NOMO-1 (cell line): ENCODE data around the gene LIN37.
"Not testable (repeated sequence)": the region's sequence is repeated elsewhere in the genome, so short reads cannot be mapped to it uniquely, and the experiment has no call there.

ENCODE experiments used
- DNase-seq, 2 experiments: peaks; one replicate each; lab custom pipeline; 2025; ENCODE audit not compliant: unreplicated experiment in 2 of 2; lab: John Stamatoyannopoulos, UW

Gene LIN37

DNA sequence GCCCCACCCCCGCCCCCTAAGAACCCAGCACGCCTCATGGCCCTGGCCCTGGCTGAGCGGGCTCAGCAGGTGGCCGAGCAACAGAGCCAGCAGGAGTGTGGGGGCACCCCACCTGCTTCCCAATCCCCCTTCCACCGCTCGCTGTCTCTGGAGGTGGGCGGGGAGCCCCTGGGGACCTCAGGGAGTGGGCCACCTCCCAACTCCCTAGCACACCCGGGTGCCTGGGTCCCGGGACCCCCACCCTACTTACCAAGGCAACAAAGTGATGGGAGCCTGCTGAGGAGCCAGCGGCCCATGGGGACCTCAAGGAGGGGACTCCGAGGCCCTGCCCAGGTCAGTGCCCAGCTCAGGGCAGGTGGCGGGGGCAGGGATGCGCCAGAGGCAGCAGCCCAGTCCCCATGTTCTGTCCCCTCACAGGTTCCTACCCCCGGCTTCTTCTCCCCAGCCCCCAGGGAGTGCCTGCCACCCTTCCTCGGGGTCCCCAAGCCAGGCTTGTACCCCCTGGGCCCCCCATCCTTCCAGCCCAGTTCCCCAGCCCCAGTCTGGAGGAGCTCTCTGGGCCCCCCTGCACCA, 38.9 kb downstream of the LIN37 start:
- DNase-seq: no peak

DNA sequence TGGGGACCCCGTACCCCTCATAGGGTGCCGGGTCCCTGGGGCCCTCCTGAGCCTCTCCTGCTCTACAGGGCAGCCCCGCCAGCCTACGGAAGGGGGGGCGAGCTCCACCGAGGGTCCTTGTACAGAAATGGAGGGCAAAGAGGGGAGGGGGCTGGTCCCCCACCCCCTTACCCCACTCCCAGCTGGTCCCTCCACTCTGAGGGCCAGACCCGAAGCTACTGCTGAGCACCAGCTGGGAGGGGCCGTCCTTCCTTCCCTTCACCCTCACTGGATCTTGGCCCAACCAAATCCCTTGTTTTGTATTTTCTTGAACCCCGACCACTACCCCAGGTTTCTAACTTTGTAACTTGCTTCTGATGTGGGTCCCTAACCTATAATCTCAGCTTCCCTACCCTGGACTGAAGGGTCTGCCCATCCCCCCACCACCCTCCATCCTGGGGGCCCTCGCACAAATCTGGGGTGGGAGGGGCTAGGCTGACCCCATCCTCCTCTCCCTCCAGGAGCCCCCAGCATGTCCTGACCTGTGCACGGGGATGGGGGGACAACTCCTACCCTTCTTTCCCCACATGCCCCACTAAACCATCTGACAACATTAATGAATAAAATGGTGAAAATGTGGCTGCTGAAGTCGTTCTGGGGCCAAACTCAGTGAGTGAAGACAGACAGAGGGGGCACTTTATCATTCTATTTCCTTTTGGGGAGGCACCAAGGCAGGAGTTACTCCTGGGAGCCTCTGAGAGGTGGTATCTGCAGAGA, 40.0 kb downstream of the LIN37 start:
- no peak for DNase-seq

DNA sequence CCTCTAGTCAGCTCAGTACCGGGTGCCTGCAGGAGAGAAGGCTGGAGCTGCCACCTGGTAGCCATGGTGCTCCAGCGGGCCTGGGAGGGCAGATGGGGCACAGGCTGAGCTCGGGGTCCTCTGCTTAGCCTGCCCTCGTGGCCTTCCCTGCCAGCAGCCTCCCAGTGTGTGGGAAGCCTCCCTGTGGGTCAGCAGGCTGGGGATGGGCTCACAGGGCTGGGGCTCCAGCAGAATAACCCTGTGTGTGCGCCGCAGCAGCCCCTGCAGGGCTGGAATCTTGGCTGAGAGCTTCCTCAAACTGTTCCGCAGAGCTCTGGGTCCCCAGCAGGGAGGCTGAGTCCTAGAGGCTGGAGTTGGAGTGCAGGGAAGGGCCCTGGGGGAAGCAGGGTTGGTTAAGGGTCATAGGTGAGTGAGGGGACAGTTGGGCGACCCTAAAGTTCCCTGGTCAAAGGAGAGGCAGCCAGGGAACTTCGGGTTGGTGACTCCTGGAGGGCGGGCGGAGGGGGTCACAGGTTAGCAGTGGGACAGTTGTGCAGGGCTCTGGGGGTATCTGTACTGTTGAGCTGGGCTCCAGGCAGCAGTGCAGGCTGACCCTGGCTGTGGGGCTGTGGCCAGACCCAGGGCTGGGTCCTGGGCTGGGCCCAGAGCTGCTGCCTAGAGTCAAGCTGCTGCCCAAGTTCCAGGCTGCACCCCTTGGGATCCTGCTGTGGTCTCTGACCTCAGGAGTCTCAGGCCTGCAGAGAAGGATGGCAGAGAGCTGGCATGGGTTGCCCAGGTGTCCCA, 41.0 kb downstream of the LIN37 start:
- DNase-seq: no peak

DNA sequence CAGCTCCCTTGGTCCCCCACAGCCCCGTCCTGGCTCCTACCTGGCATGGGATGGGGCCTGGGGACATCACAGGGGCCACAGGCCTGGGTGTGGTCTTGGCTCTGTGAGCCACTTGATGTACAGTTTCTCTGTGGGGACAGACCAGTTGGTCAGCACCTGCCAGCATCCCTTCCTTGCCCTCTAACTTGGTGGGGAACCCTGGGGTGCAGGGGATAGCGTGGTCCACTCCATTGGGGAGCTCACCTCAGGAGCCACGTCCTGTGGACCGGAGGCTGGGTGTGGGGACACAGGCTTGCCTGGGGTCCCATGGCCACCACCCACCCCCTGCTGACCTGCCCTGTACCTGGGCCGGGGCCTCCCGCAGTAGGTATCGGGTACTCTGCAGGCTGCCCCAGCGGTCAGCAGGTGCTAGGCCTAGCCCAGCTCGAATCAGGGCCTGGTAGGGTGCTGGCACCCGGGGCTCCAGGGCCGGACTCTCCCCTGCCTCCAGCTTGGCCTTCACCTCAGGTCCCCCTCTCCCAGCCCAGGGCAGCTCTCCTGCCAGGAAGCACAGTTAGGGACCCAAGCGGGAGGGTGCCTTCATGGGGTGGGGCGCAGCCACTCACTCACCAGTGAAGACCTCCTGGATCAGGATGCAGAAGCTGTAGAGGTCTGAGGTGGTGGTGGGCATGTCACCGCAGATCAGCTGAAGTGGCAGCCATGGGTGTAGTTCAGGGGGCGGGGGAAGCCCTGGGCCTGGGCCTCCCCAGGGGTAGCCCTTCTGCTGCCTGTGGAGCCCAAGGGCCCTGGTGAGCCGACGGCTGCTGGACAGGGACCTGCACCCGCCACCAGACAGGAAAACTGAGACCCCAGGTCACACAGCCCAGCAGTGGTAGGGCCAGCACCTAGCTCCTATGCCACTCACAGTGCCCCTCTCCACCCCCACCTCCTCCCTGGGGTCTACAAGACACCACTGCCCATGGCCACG, 41.9 kb downstream of the LIN37 start:
- DNase-seq: no peak

DNA sequence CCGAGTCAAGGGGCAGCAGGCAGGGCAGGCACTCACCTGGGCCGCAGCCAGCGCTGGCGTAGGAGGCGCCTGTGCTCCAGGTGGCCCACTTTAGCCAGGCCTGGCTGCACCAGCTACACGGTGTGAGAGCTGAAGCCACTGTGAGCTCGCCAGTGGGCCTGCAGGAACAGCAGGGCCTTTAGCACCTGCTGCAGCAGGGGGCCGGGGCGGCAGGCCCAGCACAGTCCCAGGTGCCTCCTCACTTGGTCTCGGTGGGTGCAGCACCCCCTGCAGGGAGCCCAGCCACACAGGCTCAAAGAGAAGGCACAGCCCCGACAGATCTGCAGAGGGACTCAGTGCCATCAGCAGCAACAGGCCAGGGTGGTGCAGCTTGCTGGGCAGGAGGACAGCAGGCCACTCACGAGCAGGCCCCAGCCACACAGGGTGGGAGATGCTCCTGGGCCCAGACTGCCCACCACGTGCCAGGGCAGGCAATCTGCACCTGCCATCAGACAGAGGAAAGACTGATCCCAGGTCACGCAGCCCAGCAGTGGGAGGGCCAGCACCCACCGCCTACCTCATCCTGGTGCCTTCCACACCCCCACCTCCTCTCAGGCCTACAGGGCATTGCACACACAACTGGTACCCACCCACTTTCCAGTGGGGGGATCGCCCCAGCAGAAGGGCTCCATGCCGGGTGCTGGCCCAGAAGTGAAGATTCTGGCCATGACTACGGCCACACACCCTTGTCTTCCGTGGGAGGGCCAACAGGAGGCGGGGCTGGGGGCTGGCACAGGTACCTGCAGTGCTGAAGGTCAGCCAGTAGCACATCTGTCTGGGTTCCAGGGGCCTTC, 42.8 kb downstream of the LIN37 start:
- DNase-seq: no peak

DNA sequence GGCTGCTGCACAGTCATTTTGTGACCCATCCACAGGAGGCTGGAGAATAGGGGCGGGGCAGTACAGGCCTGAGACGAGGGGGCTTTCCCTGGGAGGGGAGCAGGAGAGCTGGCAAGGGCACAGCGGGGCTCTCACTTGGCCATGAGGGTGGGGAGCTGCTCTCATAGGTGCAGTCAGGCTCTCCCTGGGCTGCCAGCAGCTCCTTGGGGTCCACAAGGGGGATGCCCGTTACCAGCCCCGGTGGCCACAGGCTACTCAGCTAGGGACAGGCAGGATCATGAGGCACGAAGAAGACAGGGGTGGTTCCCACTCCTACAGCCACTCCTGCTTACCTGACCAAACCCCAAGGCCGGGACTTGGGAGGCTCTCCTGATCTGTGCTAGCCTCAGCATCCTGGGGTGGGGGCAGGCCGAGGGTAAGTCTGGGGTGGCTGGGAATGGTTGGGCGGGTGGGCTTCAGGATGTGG, 43.5 kb downstream of the LIN37 start:
- no peak for DNase-seq

DNA sequence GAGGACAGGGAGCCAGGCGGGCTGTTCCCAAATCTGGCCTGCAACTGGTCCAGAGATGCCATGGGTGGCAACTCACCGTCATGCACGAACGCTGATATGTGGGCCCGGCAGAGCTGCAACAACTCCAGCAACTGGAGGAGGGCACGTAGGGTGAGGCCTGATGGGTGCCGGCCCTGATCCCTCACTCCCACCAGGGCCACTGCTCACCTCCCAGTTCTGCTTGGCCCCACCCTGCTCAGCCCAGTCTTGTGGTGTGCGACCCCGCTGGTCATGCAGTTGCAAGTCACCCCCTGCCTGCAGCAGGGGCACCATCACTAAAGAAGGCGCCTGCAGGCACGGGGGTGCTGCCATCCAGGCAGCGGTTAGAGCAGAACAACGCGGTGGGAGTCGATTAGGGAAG, 43.9 kb downstream of the LIN37 start:
- no peak for DNase-seq

DNA sequence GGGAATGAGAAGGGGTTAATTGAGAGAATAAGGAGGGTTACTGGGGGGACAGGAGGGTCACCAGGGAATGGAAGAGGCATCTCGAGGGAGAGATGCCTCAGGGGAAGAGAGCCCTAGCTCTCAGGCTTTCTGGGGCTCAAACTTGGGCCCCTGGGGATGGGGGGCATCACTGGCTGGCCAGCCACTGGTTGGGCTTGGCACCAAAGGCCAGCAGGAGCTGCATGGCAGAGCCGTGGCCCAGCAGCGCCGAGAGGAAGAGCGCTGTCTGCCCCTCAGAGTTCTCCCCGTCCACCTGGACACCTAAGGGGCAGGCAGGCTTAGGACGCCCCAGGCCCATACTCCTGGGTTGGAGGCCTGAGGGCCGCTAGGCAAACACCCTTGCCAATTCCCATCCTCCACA, 44.5 kb downstream of the LIN37 start:
- no peak for DNase-seq

DNA sequence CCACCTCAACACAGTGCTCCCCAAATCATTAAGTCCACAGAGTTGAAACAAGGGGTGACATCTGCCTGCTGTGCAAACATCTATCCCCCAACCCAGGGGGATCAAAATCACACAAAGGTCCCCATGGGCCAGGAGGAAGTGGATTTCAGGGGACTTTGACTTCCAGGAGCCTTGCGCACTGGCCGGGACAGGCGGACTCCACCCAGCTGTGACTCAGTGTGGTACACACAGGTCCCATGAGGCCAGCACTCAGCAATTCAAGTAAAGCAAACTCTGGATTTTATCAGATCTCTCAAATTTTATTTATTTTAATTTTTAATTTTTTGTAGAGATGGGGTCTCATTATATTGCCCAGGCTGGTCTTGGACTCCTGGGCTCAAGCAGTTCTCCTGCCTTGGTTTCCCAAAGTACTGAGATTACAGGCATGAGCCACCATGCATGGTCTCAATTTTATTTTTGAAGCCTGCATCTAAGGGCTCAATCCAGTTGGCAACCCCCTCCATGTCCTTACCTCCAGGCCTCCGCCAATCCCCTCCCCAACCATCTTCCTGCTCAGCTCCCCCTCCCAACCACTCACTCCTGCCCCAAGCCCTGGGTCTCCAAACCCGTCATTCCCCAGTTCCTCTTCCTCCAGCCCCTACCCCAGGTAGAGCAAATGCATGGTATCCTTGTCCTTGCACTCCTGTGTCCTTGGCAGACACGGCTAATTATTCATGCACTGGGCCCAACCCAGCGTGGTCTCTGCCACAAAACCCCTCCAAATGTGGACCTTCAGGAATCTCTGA, 45.2 kb downstream of the LIN37 start:
- DNase-seq: no peak

DNA sequence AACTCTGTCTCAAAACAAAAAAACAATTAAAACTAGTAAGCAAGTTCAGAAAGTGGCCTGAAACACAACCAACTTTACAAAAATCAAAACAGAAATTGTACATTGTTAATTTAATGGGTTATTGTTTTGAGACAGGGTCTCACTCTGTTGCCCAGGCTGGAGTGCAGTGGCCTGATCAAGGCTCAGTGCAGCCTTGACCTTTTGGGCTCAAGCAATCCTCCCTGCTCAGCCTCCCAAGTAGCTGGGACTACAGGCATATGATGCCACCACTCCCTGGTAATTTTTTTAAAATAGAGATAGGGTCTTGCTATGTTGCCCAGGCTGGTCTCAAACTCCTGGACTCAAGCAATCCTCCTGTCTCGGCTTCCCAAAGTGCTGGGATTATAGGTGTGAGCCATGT, 47.2 kb downstream of the LIN37 start:
- DNase-seq: not testable (repeated sequence)

DNA sequence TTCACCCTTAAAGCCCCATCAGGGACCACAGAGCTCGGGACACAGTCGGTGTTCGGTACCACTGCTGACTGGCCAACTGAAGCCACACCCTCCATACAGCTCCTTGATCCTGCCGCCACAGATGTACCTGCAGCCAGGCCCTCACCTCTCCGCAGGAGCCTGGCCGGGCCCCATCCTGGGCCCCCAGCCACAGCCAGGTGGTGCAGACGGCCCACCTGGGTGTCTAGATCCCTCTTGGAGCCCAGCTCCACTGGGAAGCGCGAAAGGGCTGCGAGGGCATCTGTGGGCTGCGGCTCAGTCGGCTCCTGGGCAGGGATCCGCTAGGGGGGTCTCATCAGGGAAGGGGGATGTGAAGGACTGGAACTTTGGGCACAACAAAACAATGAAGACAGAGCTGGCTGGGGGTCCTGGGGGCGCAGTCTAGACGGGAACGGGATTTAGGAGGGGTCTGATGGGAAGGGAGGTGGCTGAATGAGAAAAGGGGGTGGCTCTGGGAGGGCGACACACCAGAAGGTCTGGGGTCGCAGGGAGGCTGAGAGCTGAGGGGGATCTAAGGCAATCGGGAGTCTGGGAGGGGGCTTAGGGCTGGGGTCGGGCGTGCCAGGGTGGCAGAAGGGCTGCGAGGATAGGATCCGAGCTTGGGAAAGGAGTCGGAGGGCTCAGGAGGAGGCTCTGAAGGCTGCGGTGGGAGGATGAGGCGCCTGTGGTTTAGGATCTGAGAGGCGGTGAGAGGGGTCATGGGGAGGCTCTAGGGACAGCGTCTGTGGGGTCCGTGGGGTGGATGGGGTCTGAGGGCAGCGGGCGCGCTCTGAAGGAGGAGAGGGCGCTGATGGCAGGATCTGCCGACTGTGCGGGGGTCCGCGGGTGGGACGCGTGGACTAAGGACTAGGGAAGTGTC, 48.5 kb downstream of the LIN37 start:
- no peak for DNase-seq

DNA sequence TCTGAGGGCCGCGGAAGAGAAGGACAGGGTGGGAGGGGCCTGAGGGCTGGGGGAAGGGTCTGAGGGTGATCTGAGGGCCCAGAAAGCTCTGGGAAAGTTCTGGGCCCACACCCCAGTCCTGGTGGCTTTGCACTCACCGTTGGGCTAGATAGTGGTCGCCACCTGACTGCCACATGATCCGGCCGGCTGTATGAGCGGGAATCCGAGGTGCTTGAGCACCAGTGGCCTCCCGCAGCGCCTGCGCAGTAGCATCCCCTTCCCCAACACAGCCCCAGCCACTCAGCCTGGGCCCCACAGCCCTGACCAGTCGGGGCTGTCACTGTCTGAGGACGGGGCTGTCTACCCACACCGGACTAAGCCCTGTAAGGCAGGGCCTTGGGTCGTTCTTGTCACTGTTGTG, 49.3 kb downstream of the LIN37 start:
- no peak for DNase-seq

DNA sequence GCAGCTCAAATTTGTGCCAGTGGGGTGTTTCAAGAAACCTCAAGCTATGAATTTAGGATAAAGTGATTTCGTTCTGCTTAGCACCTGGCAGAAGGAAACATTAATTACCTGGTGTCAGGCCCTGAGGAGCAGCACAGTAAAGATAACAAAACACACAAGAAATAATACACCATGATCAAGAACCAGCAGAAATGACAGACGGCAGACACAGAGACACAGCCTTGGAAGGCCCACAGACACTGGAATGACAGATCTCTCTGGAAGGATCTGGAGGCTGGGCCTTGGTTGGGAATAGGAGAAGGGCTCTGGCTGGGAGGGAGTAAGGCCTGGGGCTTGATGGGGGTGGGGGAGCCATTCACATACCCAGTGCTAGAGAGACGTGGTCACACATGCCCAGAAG, 53.5 kb downstream of the LIN37 start:
- no peak for DNase-seq
